ENCODE data around the gene SMTN.
"Not testable (repeated sequence)": the region's sequence is repeated elsewhere in the genome, so short reads cannot be mapped to it uniquely, and the experiment has no call there.

The SMTN gene

DNA sequence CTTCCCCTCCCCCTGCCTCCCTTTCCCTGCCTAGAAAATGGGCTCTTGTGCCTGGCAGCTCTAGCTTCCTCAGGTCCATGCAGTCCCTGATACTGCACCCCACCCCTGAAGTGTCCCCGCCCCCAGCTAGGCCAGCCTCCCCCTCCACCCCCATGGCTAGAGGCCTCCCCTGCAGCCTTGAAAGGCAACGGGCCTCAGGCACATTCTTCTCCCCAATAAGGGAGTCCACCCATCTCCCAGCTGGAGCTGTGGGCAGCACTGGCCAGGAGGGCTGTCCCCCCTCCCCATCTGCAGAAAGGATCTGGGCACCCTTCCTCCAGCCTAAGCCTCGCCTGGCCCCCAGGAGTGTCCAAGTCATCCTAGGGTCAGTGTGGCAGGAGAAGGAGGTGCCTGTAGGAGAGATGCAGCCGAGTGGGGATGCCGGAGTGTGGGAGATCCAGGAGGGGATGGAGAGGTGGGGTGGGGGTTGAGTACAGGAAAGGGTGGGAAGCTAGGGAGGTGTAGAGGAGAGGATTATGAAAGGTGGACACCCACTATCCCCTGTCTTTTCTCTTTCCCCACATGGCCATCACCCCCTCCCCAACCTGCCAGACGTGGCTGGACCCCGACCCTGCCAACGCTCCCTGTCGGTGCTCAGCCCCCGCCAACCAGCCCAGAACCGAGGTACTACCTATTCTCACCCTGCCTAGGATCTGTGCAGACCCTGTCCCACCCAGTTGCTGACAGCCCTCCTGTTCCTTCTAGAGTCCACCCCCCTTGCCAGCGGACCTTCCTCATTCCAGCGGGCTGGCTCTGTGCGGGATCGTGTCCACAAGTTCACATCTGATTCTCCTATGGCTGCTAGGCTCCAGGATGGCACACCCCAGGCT lies 9.3 kb downstream of the SMTN start:
- peak; percentile 59 for DNase-seq (ENCODE audit: low read depth)

DNA sequence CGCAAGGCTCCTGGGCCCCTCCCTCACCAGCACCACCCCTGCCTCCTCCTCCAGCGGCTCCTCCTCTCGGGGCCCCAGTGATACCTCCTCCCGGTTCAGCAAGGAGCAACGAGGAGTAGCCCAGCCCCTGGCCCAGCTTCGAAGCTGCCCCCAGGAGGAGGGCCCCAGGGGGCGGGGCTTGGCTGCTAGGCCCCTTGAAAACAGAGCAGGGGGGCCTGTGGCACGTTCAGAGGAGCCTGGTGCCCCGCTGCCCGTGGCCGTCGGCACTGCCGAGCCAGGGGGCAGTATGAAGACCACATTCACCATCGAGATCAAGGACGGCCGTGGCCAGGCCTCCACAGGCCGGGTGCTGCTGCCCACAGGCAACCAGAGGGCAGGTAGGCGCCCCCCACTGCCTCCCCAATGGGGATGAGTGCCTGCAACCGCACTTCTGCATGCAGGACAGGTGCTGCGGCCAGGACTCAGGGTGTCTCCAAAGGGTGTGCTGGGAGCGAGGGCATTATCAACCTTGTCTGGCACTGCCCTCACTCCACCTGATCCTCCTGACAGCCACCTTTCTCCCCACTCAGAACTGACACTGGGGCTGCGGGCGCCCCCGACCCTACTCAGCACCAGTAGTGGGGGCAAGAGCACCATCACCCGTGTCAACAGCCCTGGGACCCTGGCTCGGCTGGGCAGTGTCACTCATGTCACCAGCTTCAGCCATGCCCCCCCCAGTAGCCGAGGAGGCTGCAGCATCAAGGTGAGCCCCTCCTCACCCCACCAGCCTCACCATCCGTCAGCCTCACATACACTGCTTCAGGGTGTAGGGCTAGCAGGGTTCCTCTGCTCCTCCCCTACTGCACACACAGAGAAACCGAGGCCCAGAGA lies 10.2 kb downstream of the SMTN start:
- no peak for DNase-seq (ENCODE audit: low read depth)

DNA sequence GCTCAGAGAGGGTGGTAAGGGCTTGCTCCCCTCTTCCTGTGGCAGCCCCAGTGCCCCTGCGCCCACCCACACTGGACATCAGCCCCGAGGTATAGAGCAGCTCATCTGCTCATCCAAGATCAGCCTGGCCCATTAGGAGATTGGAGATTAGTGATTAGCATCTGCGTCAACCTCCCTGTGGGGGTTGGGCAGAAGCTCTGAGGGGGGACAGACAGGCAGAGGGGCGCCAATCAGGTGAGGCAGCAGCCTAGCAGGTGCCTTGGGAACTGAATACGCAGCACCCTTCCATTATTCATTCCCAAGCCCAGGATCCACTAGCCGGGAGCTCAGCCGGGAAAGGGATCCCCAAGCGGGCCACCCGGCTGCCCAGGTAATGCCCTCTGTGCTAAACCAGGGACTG lies 11.0 kb downstream of the SMTN start:
- no peak for DNase-seq (ENCODE audit: low read depth)

DNA sequence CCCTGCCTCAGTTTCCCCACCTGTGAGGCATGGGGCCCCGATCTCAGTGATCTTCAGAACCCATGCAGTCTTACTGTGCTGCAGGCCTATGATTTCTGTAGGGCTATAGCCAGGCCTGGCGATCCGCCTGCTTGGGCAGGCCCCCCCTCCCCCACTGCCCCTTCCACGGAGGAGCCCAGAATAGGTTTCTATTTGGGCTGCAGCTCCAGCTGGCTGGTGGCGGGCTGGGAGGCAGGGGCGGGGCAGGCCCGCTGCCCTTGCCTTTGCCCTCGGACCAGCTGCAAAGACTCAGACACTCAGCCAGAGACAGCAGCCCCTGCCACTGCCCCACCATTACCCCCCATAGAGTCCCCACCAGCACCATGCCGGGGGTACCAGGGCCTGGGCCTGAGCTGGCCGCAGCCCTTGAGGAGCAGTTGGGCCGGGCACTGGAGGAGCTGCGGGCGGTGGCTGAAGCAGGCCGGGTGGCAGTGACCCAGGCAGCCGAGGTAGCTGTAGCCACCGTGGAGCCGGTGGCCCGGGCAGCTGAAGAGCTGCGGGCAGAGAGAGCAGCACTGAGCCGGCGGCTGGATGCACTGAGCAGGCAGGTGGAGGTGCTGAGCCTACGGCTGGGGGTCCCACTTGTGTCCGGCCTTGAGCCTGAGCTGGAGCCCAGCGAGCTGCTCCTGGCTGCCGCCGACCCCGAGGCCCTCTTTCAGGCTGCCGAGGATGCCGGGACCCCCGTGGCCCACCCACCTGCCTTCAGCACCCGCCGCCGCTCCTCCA lies 12.2 kb downstream of the SMTN start:
- DNase-seq (ENCODE audit: low read depth): no peak

DNA sequence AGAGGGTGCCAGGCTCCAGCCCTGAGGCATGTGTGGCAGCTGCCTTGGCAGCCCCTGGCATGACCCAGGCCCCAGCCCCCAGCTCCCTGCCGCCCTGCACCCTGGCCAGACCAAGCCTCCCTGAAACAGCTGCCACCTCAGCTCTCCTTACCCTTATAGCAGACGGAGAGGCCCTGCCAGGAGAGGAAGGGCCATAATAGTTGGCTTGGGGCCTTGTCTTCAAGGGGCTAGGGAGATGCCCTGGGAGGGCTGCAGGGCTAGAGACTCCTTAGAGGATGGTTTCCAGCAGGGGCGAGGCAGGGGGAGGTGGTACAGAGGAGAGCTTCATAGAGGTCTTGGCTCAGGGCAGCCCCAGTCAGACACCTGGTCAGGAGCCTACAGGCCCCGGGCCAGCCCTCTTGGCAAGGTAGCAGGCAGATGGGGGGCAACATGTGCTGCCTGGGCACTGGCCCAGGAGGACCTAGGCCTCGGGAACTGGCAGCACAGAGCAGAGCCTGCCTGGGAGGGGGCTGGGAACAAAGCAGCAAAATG lies 13.0 kb downstream of the SMTN start:
- no peak for DNase-seq (ENCODE audit: low read depth)

DNA sequence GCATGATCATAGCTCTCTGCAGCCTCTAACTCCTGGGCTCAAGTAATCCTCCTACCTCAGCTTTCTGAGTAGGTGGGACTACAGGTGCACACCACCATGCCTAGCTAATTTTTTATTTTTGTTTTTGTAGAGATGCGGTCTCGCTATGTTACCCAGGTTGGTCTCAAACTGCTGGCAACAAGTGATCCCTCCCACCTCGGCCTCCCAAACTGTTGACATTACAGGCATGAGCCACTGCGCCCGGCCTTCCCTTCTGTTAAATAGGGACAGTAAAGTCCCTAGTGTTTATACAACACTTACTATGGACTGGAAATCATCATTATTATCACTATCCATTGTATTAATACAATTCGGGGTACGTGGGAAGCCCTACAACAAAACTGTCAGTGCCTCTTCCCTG lies 13.6 kb downstream of the SMTN start:
- DNase-seq (ENCODE audit: low read depth): no peak

DNA sequence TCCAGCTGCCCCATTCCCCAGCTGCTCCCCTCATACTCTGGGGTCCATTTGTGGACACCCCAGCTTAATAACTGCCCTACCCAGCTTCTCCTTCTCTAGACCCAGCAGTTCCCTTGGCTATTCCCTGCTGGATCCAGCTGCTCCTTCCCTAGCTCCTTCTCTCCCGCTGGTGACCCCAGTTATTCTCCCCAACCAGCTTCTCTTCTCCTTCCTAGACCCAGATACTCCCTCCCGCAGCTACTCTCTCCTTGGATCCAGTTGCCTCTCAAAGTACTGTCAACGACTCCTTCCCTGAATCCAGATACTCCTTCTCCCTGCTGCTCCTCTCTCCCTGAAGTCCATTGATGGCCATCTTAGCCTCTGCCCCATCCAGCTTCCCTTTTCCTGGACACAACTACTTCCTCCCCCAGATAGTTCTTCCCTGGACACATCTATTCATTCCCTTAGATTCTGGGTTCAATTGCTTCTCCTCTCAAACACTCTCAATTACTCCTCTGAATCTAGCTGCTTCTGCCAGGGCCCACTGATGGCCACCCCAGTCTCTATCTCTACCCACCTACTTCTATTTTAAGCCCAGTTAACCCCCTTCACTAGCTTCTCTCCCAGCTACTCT lies 14.6 kb downstream of the SMTN start:
- no peak for DNase-seq (ENCODE audit: low read depth)

DNA sequence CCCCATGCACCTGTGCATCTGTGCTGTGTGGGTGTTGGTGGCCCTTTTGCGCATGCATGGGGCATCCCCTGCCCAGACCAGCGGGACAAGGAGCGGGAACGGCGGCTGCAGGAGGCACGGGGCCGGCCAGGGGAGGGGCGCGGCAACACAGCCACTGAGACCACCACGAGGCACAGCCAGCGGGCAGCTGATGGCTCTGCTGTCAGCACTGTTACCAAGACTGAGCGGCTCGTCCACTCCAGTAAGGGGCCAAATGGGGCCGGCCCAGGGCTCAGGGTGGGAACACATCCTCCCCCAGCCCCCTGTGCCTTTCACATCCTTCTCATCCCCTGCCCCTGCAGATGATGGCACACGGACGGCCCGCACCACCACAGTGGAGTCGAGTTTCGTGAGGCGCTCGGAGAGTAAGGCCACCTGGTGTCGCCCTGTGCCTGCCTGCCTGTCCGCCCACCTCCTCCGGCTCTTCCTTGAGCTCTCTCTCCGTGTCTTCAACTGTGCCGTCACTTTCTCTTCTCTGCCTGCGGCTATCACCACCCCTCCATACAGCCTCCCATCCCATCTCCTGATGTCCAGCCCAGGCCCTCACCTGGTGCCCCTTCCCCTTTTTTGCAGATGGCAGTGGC lies 15.7 kb downstream of the SMTN start:
- no peak for DNase-seq (ENCODE audit: low read depth)

DNA sequence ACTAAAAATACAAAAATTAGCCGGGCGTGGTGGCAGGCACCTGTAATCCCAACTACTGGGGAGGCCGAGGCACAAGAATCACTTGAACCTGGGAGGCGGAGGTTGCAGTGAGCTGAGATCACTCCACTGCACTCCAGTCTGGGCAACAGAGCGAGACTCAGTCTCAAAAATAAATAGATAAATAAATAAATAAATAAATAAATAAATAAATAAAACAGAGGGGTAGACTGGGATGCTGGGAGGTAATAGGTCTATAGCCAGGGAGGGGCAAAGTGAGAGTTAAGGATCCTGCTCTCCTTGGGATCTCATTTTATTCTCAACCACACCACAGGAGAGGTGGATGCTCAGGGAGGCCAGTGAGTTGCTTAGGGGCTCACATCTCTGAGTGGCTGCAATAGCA lies 16.4 kb downstream of the SMTN start:
- DNase-seq (ENCODE audit: low read depth): not testable (repeated sequence)

DNA sequence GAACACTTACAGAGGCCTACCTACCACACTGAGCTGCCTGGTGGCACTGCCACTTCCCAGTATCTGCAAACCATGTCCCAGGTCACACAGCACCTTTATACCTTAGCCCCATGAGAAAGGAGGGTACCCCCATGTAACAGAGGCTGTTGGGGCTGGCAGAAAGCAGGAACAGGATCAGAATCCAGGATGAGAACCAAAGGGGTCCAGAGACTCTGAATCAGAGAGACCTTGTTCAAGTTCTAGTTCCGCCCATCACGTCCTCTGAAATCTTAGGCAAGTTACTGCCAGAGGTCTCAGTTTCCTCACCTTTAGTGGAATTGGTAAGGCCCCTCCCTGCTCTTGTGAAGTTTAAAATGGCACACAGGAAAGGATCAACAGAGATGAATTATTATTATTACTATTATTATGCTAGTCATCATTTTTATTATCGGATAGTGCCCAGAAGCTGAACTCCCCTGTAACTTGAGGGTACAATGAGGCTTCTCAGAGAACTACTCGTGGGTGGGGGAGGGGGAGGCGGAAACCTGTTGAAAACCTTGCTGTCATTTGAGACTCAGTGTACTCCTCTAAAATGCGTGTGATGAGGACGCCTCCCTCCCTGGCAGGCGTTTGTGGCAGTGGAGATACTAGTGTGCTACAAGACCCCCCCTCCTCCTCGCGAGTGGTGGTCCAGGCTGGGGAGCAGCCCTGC lies 17.0 kb downstream of the SMTN start:
- DNase-seq (ENCODE audit: low read depth): no peak

DNA sequence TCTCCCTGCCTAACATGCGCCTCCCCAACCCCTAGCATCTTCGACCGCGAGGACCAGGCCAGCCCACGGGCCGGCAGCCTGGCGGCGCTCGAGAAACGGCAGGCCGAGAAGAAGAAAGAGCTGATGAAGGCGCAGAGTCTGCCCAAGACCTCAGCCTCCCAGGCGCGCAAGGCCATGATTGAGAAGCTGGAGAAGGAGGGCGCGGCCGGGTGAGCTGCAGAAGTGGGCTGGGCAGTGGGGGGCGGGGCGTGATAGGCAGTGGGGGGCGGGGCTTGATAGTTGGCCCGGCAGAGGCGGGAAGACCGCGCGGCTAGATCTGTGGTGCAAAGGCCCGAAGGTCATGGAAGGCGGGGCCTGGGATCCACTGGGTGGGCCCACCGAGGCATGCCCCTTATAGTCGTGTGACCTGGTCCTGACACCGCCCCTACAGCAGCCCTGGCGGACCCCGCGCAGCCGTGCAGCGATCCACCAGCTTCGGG lies 17.6 kb downstream of the SMTN start:
- DNase-seq (ENCODE audit: low read depth): peak; percentile 27

DNA sequence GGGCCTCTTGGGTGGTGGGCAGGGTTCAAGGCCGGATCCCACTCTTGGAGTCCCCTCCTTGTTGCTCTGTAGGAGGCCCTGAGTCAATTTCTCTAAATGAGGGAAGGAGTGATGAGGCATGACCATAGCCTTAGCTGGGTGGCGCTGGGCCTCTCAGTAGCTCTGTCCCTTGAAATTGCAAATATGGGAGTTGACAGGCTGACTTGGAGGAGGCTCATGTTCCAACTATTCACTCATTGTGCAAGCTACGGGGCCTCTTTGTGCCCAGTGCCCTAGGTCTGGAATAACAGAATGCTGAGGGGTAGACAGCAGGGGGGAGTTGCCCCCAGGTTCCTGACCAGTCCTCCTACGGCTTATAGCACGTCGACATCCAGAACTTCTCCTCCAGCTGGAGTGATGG lies 18.3 kb downstream of the SMTN start:
- DNase-seq (ENCODE audit: low read depth): peak; percentile 44

DNA sequence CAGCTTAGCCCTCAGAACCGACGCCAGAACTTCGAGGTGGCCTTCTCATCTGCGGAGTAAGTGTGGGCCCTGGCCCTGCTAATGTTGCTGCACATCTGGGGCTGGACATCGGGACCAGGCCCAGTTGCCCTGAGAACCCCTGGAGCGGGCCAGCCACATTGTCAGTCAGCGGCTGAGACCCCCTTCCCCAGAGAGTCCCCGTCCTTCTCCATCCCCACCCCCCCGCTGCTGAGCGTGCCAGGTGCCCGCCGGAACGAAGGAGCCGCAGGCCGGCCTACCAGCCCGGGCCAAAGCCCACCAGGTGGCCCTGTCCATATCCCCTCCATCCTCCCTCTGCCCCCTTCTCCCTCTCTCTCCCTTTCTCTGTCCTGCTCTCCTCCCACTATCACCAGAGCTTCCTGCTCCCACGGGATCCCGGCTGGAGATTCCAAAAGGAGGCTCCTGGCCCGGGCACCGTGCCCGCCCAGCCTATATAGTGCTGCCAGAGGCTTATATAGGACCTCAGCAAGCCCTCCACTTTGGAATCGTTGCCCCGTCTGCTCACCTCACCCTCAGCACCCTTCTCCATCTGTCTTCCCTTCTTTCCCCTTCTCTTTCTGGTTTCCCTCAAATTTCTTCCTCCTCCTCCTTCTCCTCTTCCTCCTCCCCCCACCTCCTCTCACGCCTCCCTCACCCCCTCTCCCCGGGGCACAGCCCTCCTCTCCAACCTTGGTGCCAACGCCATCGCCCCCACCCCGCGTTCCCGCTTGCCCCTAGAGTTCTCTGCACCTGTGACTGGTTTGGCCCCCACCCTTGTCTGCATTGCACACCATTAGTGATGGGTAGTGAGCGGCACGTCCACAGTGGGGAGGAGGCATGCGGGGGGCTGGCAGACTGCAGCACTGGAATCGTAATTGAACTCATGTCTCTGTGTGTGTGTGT lies 19.0 kb downstream of the SMTN start:
- DNase-seq (ENCODE audit: low read depth): no peak

DNA sequence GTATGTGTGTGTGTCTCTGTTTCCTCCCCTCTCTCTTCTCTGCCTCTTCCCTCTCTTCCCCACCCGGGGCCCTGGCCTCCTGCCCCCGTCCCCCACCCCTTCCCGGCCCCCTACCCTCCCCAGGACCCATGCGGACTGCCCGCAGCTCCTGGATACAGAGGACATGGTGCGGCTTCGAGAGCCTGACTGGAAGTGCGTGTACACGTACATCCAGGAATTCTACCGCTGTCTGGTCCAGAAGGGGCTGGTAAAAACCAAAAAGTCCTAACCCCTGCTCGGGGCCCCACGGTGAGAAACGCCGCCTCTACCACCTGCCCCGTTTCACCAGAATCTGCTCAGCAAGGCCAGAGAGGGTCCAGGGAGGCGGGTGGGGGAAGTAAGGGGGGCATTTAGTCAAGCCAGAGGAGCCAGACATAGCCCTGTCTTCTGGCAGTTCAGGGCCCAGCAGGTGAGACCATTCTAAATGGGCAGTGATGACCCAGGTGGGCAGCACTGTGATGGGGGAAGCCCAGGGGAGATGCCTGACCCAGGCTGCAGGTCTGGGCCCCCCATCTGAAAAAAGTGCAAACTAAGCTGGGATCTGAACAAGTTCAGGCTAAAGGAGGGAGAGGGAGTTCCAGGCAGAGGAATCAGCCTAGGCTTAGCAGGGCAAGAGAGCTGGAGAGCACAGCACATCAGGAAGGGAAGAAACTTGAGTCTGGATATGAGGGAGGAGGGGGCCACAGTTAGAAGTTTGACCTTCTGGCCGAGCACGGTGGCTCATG lies 19.8 kb downstream of the SMTN start:
- DNase-seq (ENCODE audit: low read depth): no peak

DNA sequence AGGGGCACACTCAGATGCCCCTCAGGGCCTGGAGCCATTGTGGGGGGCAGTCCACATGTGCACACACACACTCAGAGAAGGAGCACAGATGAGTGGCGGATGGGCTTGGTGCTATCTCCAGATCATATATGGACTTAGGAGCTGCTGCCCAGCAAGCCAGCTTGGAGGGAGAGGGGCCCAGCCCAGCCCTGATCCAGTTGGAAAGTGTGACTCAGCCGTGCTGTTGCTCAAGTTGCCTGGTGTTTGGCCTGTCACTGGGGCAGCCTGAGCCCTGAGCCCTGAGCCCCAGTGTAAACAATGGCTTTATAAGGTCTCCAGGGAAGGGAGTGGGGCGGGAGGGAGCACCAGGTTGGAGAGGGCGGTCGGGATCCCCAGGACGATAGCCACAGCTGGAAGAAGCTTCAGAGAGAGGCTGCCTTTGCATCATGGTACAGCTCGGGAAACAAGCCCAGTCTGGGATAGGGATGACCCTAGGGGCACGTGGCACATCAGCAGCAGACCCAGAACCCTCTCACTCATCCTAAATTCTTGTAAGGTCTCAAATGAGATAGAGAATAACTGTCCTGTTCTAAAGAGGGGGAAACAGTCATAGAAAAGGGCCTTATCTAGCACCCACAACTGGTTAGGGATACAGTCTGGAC lies 21.4 kb downstream of the SMTN start:
- peak; percentile 98 for DNase-seq (ENCODE audit: low read depth)

DNA sequence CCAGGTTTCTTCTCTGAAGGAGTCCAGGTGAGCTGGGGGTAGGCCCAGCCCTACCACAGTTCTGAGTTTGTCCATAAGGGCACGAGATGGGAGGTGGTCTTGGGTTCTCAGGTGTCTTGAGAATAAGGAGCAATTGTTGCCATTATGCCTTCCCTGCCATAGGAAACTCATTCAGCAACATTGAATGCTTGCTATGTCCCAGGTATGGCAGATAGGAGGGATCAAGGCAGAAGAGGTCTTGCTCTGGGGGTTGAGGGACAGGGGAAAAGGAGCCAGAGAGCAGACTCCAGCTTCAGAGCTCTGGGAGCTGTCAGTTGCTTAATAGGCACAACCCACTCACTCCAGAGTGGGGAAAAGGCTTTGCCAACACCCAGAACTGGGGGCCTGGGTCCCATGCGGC lies 22.0 kb downstream of the SMTN start:
- DNase-seq (ENCODE audit: low read depth): no peak

DNA sequence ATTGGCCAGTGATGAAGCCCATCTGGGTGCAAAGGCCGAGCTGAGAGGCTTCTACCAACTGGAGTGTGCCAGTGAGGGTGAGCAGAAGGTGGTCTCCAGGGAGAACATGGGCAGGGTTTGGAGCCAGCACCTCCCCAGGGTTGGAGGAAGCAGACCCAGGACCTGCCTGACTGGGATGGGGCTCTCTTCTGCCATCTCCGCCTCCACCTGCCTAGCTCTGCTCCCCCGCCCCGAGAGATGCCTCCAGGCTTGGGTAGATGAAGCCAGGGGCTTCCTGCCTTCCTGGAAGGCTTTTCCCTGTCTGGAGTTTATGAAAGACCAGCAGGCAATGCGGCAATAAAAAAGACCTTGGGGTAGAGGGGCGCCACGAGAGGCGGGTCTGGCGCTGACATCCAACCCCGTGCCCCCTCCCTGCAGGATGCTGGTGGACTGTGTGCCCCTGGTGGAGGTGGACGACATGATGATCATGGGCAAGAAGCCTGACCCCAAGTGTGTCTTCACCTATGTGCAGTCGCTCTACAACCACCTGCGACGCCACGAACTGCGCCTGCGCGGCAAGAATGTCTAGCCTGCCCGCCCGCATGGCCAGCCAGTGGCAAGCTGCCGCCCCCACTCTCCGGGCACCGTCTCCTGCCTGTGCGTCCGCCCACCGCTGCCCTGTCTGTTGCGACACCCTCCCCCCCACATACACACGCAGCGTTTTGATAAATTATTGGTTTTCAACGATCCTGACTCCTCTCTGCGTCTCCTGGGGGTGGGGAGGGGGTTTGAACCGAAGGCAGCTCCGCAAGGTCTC lies 23.0 kb downstream of the SMTN start:
- DNase-seq (ENCODE audit: low read depth): no peak
